ENCODE measurements around the gene LAMC3. TPM values are rescaled to one million over a fixed set of nuclear protein-coding genes. Genes with fewer than 3 reads are reported as not detected.

LAMC3 gene
- total and polyA plus RNA-seq, 7 donors = 0.17 to 0.96 (median 0.22) TPM; not detected in 1

DNA sequence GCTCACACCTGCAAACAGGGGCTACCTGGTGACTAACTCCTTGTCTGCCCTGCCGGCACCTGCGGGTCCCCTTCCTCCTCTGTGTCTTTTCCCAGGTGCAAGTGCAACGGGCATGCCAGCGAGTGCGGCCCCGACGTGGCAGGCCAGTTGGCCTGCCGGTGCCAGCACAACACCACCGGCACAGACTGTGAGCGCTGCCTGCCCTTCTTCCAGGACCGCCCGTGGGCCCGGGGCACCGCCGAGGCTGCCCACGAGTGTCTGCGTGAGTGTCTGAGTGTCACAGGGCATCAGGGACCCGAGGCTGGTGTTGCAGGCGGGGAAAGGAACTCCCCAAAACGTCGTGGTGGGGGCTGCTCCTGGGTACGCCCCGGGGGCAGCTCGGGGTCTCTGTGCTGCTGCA, 27.1 kb downstream of the LAMC3 start:
- Histone ChIP-seq H3K36me3 (ENCODE audit: insufficient read depth in 1 of 2, low read depth in 1 of 2) (no peaks in the 10 kb centered on the region), H3K27ac (no peak overlapping the region), H3K27me3 (ENCODE audit: insufficient read depth in 3 of 3, low read length in 2 of 3) (peaks cover 0 to 14% (median 6%) of the 10 kb centered on the region in 3 donors), H3K9me3 (no peaks in the 10 kb centered on the region), H3K4me3 (no peak overlapping the region), H3K4me1 (no peaks in the 10 kb centered on the region)
- DNase-seq = no peak
- no peak for ATAC-seq
- intact Hi-C loops (cut with DNase I) = no loop called here
- TF ChIP-seq, protein P1, sequence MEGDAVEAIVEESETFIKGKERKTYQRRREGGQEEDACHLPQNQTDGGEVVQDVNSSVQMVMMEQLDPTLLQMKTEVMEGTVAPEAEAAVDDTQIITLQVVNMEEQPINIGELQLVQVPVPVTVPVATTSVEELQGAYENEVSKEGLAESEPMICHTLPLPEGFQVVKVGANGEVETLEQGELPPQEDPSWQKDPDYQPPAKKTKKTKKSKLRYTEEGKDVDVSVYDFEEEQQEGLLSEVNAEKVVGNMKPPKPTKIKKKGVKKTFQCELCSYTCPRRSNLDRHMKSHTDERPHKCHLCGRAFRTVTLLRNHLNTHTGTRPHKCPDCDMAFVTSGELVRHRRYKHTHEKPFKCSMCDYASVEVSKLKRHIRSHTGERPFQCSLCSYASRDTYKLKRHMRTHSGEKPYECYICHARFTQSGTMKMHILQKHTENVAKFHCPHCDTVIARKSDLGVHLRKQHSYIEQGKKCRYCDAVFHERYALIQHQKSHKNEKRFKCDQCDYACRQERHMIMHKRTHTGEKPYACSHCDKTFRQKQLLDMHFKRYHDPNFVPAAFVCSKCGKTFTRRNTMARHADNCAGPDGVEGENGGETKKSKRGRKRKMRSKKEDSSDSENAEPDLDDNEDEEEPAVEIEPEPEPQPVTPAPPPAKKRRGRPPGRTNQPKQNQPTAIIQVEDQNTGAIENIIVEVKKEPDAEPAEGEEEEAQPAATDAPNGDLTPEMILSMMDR (IDR thresholded peaks at IDR 0.05) = no peak
- 61 to 78% (median 67%) methylated on average over 22 to 24 of the region's 24 CpGs for WGBS, 3 donors

GRCh38 chr9:131036529-131037334, 27.8 kb downstream of the LAMC3 start:
- DNase-seq (peak in 1 of 2 donors; percentile 59), ATAC-seq (no peak)
- Histone ChIP-seq H3K9me3 (no peaks in the 10 kb centered on the region), H3K4me3 (no peak overlapping the region), H3K4me1 (no peaks in the 10 kb centered on the region), H3K27ac (no peak overlapping the region), H3K36me3 (ENCODE audit: insufficient read depth in 1 of 2, low read depth in 1 of 2) (no peaks in the 10 kb centered on the region), H3K27me3 (ENCODE audit: insufficient read depth in 3 of 3, low read length in 2 of 3) (peaks cover 0 to 14% (median 6%) of the 10 kb centered on the region in 3 donors)
- TF ChIP-seq, protein P1 (IDR thresholded peaks at IDR 0.05) = no peak
- 40 to 52% (median 43%) methylated on average over 16 to 17 of the region's 17 CpGs for WGBS, 3 donors
- intact Hi-C loops (cut with DNase I) = no loop called here

DNA sequence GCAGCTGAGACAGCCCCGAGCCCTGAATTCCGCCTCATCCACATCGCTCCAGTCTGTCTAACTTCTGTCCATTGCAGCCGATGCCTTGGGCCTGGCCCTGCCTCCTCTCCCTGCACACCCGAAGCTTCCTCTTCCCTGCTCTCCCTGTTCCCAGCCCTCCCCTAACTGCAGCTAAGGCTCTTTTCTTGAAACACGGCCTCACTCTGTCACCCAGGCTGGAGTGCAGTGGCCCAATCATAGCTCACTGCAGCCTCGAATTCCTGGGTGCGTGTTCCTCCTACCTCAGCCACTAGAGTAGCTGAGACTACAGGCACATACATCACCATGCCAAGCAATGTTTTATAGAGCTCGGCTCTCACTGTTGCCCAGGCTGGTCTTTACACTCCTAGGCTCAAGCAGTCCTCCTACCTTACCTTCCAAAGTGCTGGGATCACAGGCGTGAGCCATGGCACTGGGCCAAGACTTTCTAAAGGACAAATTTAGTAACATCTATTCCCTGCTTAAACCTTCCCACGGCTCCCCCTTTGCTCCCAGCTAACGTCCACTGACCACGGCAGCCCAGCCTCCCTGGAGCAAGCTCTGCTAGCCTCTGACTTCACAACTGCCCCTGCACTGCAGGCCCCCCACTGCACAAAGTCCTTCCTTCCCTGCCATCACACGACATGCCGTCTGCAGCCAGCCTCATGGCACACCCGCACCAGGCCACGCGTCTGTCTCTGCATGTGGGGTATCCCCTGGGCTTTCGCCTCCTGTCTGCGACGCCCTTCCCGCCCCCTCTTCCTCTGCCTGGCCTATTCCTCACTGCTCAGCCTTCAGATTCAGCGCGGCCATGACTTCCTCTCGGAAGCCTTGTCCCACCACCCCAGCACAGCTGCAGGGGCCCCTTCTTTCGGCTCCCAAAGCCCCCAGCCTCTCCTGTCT, 28.6 kb downstream of the LAMC3 start:
- H3K9me3 ChIP-seq = no peaks in the 10 kb centered on the region
- H3K4me3 ChIP-seq = no peak overlapping the region
- H3K4me1 ChIP-seq = no peaks in the 10 kb centered on the region
- peaks cover 0 to 14% (median 6%) of the 10 kb centered on the region in 3 donors for H3K27me3 ChIP-seq (ENCODE audit: insufficient read depth in 3 of 3, low read length in 2 of 3)
- TF ChIP-seq, protein P1 (IDR thresholded peaks at IDR 0.05) = no peak
- no peaks in the 10 kb centered on the region for H3K36me3 ChIP-seq (ENCODE audit: insufficient read depth in 1 of 2, low read depth in 1 of 2)
- 38 to 42% (median 39%) methylated on average over 26 of the region's 26 CpGs for WGBS, 3 donors
- no peak overlapping the region for H3K27ac ChIP-seq
- DNase-seq (no peak), ATAC-seq (no peak)
- intact Hi-C loops (cut with DNase I) = no loop called here

GRCh38 chr9:131038256-131039128, 29.5 kb downstream of the LAMC3 start:
- no peak for DNase-seq

More at GRCh38 chr9:131038256-131039128, 29.5 kb downstream of the LAMC3 start:
- Histone ChIP-seq H3K36me3 (ENCODE audit: insufficient read depth in 1 of 2, low read depth in 1 of 2) (no peaks in the 10 kb centered on the region), H3K4me1 (no peaks in the 10 kb centered on the region), H3K4me3 (no peak overlapping the region), H3K27ac (no peak overlapping the region), H3K27me3 (ENCODE audit: insufficient read depth in 3 of 3, low read length in 2 of 3) (peaks cover 0 to 14% (median 6%) of the 10 kb centered on the region in 3 donors), H3K9me3 (no peaks in the 10 kb centered on the region)
- intact Hi-C loops (cut with DNase I) = no loop called here
- no peak for ATAC-seq
- TF ChIP-seq, protein P1 (IDR thresholded peaks at IDR 0.05) = no peak
- 82 to 84% (median 84%) methylated on average over 19 of the region's 19 CpGs for WGBS, 3 donors
